Activated CD4-positive, alpha-beta T cell treated with anti-CD3 and anti-CD28 coated beads, Interleukin-2, Interleukin-6, amounts not matched to agents 100 ng/mL and 50 ng/mL, durations not matched to agents 16 hours and 8 hours (primary cell): ENCODE data around the gene ROR2.
A peak's percentile ranks its signal among the peaks of the same experiment; 100 is the strongest.
"Not testable (repeated sequence)": the region's sequence is repeated elsewhere in the genome, so short reads cannot be mapped to it uniquely, and the experiment has no call there.

Experiments used
- DNase-seq: peaks from one replicate; pipeline ENCODE4 v3.0.0-alpha.2; 2020

Gene ROR2

DNA sequence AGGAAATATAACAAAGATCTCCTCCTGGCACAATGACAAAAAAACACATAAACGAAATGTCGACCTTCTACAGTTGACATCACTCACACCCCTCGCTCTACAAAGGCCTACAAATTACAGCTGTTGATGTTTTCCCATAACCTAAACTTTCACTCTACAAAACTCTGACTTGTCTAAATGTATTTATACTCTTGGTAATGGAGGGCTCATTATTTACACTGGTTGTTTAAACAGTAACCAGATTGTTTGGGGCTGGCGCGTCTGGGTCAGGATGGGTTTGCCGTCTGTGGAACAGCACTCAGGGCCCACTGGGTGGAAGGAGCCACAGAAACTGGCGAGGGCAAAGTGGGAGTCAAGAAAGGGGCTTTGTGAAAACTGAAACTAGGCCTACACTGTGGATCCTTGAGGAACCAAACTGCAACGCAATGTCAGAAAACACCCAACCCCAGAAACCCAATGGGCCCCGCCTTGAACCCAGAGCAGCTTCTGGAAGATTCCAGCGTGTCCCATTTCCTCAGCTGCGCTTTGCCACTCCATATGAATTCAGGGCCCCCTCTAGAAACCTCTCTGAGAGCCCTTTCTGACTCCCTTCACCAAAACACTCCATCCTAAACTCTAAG lies 136.7 kb downstream of the ROR2 start:
- no peak for DNase-seq

DNA sequence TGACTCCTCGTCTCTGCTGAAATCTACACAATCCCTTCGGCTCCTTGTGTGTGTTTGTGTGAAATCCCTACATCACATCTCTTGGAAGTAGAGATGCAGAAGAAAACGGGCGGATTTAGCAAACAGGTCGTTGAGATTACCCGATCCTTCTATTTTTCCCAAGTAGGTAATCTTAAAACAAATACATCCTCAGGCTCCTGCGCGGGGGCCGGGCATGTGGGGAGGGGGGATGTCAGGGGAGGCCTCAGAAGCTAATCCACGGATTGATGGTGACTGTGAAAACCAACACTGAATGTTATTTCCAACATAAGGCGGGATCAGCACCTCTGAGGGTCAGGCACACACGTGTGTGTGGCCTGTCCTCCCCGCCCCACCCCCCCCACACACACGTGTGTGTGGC lies 137.8 kb downstream of the ROR2 start:
- DNase-seq = no peak

DNA sequence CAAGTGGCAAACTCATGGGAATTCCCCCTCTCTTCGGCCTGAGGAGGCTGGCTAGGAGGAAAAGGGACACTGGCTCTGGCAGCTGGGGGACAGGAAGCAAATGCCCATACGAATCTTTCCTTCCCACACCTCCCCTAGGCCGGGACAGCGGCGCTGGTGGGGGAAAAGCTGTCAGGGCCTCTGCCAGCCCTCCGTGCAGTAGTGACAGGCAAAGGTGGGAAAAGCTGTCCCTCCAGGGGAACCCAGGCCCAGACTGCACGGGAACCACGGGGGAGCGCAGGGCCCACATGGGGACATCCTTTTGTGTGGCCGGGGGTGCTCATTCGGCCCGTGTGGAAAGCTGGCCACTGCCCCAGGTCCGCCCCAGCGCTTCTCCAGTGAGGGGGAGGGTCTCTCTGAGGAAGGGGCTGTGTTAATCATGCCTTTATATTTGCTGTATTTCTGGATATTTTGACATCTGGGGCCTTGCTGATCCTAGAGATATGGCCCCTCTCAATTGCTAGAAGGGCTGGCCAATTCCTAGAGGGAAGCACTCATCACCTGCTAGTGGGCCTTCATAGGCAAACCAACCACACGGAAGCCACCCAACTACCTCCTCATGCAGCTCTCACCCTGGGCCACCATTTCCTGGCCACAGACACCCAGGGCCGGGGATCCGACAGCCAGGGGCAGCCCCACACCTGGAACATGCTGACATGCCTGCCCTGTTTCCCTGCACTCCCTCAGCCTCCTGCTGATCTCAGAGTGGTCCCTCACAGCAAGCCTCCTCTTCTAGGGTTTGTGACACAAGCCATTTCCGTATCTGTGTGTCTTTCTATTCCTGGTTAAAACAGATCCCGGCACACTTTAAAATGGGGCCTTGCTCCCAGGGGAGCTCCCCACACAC lies 138.8 kb downstream of the ROR2 start:
- DNase-seq = no peak

DNA sequence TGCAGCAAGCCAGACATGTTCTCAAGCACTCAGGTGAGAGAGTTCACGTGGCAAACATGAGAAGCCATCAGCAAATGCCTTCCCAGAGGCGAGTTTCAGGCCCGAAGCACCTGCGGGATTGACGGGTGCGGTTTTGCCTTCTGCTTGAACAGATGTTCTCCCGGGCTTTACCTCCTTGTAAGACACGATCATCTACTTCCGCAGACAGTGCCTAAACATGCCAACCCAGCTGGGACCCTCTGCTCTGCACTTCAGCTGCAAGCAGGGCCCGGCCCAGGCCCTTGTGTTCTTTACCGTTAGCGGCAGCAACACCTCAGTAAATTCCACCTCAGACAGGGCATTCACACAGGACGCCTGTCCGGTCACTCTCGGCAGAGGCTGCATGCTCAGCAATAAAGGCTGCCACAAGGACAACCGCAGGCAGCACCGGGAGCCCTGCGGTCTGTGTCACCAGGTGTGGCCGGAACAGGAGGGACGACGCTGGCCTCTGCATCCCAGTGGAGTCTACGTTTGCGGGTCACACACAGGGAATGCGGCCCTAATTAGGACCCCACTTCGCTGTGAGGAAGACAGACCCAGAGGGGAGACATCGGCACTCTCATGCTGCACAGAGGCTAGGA lies 139.6 kb downstream of the ROR2 start:
- DNase-seq = no peak

DNA sequence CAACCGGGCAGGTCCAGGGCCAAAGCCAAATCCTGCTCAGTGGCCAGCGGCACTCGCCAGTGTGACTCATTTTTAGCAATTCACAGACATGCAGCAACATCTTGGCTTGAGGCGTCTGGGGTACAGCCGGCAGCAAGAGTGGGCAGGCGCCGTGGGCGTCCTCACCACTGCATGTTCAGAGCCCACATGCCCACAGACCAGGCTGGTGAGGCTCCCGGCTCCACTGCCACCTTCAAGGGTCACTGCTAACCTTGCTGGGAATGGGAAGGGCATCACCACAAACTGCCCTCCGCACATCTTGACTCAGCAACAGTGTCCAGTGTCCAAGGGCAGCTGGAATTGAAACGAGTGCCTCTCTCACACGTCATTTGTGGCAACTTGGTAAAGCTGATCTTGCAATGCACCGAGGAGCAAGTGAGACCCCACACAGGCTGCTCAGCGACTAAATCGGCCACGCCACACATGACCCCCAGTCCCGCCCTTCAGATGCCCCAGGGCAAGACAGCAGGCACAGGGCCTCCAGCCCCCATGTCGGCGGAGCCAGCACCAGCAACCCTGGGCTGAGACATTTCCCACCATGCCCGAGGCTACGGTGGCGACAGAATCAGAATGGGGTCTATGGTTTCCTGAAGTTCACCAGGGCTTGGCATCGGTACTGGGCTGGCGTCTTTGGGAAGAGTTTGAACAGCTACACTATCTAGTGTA lies 140.3 kb downstream of the ROR2 start:
- no peak for DNase-seq

DNA sequence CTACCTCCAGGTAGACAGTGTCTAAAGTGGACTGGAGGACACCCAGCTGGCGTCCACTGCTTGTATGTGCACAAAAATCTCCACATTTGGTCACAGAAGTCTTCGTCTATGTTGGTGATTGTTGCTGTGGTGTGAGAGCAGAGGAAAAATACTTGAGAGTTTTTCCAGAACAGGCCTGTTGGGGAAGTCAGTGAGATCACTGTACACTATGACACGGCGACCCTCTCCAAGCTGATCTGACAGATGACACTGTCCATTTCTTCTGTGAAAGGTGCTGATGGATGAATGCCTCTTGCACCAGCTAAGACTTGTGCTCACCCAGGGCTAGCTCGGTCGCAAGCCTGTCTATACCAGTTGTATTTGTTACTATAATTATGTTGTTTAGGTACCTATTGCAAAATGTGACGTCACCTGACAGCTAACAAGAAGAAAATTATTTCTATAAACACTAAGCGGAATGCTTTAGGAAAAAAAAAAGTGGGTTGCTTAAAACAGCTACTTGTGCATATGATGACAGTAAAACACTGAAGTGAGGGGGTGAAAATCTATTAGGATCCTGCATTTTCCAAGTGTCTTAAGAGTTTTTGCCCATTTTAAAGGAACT lies 142.3 kb downstream of the ROR2 start:
- DNase-seq = no peak

DNA sequence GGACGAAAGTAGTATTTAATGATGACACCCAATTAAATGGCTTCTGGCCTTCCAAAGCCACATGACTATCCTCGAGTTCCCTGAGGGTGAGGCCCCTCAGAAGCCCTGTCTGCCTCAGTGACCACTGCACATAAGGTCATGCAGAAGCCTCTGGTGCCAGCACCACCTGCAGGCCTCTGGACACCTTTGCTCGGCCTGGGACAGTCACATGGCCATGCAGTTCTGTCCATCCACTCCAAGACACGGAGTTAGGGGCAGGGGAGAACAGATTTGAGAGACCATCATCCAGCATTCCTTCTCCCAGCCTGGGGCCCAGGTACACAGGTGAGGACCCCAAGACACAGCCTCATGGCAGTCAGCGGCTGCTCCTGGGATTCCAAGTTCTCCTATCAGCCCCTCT lies 145.0 kb downstream of the ROR2 start:
- no peak for DNase-seq

DNA sequence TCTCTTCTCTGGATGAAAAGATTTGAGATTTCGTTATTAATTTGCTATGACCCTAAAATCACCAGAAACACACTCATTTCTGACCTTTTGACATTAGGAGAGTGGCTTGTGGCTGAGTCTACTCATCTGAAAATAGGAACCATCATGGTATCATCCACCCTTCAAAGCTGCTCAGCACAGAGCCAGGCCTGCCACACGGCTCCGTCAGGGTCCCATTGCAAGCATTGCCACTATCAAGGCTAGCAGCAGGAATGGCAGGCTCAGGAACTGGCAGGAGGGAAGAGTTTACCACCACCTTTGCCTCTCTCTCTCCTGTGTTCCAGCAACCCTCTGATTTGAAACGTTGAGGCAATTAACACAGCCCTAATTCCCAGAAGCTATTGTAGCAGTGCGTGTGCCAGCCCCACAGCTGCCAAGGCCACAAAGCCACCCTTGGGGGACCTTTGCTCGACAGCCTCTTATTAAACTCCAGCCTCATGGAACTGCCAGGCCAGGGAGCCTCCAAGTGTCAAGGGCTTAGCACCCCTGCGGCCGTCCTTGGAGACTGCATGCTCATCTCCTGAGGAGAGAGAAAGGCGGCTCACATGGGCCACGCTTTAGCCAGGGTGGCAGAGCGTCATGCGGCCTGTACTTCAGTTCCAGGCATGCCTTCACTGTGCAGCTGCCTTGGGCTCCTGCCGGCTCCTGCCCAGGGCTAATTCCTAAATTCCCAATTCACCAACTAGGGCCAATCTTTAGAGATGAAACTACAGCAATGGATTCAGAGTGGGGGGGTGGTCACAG lies 145.9 kb downstream of the ROR2 start:
- no peak for DNase-seq

DNA sequence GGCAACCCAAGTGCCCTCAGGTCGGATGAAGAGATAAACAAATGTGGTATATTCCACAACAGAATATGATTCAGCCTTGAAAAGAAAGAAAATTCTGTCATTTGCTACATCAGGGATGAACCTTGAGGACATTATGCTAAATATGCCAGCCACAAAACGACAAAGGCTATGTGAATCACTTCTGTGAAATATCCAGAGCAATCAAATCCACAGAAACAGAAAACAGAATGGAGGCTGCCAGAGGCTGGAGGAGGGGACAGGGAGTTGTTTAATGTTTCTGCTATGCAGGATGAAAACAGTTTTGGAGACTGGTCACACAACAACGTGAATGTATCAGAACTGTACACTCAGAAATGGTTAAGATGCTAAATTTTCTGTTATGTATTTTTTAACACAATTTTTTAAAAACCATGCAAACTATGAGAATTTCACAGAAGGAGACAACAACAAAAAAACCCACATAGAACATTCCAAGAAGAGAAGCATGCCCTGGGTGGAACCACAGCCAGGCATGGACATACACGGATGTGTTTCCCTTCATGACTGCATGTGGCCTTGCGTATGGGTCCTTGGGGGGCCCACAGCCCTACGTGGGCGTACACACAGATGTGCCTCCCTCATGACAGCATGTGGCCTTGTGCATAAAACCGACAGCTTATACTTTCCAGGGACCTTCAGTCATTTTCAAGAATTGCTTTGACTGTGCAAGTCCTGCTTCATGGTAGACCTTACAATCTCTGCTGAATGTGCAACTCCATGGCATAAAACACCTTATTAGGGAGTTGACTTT lies 146.7 kb downstream of the ROR2 start:
- no peak for DNase-seq

DNA sequence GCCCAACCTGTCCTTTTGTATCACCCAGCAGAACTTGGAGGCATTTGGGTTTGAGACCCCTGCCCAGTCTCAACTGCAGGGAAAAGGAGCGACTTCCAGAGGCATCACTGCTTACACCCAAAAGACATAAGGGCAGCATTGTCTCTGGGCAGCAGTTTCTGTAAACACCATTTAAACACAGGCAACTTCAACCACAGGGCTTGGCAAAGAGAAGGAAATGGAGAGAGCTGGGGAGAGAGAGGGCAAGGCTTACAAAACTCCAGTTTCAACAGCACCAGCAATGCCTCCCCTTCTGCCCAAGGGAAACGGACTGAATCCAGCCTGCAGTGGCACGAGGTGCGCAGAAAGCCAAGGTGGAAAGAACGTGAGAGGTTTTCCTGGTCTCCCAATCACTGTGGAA lies 147.6 kb downstream of the ROR2 start:
- no peak for DNase-seq

DNA sequence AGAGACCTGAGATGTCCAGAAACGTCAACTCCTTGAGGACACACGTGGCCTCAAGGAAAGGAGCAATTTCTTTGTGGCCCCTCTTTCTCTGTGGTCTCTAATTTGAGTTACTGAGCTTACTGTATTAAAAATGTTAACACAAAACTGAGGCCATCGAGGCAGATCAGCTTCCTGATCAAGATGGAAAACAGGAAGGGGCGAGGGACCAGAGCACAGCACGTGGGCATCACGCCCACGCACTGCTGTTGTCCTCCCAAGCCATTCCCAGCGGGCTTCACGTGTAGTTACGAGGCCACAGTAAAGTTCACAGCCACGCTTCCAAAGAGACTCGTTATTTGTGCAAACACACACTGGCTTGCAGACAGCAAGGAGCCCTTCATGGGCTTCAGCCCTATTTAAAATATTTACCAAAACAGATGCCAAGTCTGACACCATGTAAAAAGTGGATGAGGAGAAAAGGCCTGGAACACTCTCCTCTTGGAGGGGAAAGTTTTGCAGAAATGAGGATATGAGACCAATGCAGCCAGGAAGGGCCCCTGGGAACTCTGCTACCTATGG lies 149.5 kb downstream of the ROR2 start:
- no peak for DNase-seq

DNA sequence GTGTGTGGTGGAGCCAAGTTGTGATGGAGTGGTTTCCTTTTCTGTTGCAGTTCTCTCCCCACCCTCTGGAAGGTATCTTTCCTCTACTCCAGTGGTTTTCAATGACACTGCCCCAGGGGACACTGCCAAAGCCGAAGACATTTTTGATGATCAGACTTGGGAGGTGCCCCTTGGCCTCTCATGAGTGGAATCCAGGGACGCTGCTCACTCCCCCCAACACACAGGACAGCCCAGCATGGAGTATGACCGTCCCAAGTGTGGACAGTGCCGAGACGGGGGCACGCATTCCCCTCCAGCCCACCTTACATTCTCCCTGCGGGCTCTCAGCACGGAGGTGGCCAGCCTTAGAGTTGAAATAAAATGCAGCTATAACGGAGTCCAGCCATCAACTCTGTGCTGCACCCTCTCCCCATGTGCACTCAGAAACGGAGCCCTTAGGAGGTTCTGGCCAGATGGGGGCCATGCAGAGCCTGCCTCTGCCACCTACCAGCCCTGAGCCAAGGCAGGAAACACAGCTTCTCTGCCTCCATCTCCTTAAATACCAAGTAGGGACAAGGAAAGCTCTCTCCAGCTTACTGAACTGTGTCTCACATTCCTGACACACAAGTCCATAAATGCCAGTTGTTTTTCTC lies 150.8 kb downstream of the ROR2 start:
- no peak for DNase-seq

DNA sequence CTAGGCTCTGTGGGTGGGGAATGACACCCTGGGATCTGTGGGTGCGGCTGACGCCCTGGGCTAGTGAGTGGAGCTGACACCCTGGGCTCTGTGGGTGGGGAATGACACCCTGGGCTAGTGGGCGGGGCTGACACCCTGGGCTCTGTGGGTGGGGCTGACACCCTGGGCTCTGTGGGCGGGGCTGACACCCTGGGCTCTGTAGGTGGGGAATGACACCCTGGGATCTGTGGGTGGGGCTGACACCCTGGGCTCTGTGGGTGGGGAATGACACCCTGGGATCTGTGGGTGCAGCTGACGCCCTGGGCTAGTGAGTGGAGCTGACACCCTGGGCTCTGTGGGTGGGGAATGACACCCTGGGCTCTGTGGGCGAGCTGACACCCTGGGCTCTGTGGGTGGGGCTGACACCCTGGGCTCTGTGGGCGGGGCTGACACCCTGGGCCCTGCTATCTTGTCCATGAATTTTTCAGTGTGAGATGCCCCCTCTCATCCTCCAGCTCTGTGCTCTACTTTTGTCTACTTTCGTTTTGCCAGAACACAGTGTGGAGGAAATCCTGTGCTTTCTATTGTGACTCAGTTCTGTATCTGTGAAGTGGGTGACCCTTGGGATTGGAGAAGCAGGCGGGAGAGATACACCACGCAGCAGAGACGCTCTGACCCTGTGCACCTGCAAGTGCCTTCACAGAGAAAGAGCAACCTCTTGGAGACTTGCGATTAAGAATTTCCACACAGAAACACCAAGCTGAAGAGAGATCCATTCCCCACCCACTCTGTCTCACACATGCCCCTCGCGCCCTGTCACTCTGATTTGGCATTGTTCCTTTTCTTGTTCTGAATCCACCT lies 151.5 kb downstream of the ROR2 start:
- DNase-seq = peak; percentile 61

DNA sequence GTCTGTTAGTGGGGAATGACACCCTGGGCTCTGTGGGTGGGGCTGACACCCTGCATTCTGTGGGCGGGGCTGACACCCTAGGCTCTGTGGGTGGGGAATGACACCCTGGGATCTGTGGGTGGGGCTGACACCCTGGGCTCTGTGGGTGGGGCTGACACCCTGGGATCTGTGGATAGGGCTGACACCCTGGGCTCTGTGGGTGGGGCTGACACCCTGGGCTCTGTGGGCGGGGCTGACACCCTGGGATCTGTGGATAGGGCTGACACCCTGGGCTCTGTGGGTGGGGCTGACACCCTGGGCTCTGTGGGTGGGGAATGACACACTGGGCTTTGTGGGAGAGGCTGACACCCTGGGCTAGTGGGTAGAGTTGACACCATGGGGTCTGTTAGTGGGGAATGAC lies 152.5 kb downstream of the ROR2 start:
- DNase-seq = not testable (repeated sequence)

DNA sequence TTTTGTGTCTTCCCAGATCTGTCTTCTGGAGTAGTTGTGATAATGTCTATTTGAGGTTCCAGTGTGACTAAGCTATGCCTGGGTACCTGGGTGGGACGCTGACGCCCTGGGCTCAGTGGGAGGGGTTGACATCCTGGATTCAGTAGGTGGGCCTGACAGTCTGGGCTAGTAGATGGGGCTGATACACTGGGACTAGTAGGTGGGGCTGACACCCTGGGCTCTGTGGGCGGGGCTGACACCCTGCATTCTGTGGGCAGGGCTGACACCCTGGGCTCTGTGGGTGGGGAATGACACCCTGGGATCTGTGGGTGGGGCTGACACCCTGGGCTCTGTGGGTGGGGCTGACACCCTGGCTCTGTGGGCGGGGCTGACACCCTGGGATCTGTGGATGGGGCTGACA lies 153.5 kb downstream of the ROR2 start:
- DNase-seq = peak; percentile 47

DNA sequence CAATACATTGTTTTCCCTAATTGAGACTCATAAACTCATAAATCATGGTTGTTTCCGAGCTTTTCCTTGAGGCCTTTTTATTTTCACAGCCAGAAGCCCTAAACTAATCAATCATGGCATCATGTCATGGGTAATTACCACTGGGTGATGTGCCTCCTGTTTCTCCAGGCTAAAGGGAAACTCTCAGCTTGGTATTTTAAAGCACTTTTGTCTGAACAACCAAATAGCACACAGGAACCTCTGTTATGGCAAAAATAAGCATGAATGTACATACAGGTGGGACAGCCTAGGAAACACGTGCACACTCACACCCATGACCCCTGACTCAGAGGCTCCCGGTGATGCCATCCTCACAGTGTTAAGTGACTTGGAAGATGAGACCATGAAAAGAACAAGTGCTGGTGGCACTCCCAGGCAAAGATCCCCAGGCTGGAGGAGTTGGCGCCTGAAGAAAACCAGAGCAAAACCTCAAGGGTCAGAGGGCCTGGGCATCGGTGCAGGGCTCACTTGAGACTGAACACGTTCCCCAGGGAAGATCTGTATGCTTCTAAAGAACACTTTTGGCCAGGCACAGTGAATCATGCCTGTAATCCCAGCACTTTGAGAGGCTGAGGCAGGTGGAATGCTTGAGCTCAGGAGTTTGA lies 154.3 kb downstream of the ROR2 start:
- no peak for DNase-seq

DNA sequence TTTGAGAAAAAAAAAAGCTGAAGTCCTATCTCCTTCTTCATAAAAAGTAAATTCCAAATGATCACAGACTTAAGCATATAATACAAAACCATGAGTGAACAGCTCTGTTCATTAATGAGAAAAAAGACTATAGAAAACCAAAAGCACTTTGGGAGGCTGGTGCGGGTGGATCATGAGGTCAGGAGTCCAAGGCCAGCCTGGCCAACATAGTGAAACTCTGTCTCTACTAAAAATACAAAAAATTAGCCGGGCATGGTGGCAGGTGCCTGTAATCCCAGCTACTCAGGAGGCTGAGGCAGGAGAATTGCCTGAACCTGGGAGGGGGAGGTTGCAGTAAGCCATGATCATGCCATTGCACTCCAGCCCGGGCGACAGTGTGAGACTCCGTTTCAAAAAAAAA lies 156.7 kb downstream of the ROR2 start:
- not testable (repeated sequence) for DNase-seq

DNA sequence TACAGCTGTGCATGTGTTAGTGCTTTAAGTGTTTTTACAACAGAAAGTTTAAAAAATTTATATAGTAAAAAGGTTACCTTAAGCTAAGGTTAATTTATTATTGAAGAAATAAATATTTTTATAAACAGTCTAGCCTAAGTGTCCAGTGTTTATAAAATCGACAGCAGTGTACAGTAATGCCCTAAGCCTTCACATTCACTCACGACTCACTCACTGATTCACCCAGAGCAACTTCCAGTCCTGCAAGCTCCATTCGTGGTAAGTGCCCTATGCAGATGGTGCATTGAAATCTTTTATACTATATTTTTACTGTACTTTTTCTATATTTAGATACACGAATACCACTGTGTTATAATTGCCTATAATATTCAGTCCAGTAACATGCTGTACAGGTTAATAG lies 159.1 kb downstream of the ROR2 start:
- DNase-seq = no peak

DNA sequence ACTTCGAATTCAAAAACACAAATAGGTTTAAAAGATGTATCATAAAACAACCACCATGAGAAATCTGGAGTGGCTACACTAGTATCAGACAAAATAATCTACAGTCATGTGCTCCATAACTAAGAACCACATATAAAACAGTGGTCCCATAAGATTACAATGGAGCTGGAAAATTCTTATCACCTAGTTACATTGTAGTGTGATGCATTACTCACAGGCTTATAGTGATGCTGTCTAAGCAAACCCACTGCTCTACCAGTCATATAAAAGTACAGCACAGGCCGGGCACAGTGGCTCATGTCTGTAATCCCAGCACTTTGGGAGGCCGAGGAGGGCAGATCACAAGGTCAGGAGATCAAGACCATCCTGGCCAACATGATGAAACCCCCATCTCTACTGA lies 160.1 kb downstream of the ROR2 start:
- DNase-seq = no peak
